DMS 273 treated with DMSO at 0.1 percent for 48 hours (cell line): ENCODE measurements around the gene PLAAT3.
"Not testable (repeated sequence)": the region's sequence is repeated elsewhere in the genome, so short reads cannot be mapped to it uniquely, and the experiment has no call there.

ENCODE experiments used
- DNase-seq: peaks from one replicate; lab custom pipeline; 2025; lab: John Stamatoyannopoulos, UW

The PLAAT3 gene

GRCh38 chr11:63614136-63614671 lies at the start of gene PLAAT3:
Gene PLAAT3 (minus strand): TSS chr11:63614433. CDS start chr11:63614014, 419 bp downstream.
- DNase-seq, result peak; percentile 23

GRCh38 chr11:63663809-63664208 lies 49.6 kb upstream of the PLAAT3 start:
- DNase-seq, result no peak

- no peak for DNase-seq
Measured at GRCh38 chr11:63660972-63661371, 46.7 kb upstream of the PLAAT3 start.

DNA sequence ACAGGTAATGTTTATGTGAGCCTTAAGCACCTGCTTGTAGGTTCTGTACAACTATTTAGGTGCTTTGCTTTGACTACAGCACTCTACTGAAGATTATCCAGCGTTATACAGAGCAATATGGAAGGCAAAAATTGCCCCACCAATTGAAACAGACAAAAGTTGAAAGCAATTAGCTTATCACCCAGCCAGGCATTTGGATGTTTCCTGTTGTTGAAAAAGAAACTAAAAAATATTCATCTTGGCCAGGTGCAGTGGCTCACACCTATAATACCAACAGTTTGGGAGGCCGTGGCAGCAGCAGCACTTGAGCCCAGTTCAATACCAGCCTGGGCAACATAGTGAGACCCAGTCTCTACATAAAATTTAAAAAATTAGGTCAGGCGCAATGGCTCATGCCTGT lies 38.4 kb upstream of the PLAAT3 start:
- DNase-seq, result no peak

DNA sequence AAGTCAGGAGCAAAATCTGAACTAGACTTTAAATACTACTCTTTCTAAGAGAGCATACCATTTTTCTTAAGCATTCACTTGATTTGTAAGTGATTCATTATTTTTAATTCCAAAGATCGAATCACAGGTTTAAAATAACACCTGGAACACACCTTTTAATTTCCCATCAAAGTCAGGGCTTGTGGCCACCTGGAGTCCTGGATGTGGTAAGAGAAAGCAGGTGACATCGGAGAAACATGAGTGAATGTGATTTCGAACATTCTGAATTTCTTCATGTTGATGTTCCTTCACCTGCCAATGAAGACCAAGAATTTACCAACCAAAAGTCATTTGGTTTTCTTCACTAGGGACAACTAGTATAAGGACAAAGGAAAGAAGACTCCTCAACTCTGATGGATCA lies 29.0 kb upstream of the PLAAT3 start:
- DNase-seq, result no peak

- DNase-seq, result no peak
Measured at GRCh38 chr11:63641727-63642126, 27.5 kb upstream of the PLAAT3 start.

DNA sequence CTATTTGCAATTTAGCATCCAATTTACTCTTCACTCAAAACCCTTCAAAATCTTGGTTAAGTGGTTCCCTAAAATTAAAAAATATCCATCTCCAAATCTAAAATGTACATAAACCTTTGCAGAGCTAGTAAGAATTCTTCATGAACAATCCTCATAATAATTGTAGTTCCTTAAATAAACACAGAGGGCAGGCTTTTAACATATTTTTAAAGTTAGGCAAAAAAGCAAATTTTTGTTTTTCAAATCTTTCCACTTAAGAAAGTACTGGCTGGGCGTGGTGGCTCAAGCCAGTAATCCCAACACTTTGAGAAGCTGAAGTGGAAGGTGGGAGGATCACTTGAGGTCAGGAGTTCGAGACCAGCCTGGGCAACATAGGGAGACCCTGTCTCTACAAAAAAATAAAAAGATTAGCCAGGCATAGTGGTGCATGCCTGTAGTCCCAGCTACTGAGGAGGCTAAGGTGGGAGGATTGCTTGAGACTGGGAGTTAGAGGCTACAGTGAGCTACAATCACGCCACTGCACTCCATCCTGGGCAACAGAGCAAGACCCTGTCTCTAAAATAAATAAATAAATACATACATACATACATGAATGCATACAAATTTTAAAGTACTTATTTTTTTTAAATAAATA lies 25.1 kb upstream of the PLAAT3 start:
- no peak for DNase-seq

DNA sequence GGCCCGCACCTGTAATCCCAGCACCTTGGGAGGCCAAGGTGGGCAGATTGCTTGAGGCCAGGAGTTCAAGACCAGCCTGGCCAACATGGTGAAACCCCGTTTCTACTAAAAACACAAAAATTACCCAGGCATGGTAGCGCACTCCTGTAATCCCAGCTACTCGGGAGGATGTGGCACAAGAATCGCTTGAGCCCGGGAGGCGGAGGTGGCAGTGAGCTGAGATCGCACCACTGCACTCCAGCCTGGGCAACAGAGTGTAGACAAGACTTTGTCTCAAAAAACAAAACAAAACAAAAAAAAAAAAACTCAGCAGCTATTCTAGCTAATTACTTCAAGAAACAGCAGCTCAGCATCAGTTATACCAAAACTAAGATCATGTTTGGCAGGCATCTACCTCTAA lies 24.2 kb upstream of the PLAAT3 start:
- not testable (repeated sequence) for DNase-seq

DNA sequence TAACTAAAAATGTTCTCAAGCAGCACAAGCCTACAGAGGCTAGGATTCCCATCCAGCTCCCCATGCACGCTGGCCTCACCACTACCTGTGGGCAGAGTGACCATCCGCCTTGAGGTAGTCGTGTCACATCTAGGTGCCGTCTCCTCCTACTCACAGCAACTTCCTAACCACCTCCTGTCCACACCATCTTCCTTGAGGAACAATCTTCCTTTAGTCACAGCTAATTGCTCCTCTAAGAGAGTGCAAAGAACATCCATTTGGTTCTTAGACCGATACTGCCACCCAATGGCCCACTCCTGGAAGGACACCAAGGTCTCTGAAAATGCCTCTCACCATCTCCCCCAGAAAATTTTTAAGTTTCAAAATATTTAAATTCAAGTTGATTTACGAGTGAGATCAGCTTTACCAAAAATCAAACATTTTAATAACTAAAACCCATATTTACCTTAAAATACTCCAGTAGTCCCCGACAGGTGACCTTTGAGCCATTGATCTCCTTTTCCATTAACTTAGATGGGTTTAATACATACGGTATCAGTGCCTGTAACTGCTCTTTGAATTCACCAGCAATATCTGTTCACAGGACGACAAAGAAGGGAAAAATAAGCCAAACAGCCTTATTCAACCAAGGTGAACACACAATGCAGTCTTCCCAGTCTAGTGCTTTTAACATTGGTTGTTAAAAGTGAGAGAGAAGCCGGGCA lies 21.7 kb upstream of the PLAAT3 start:
- no peak for DNase-seq

DNA sequence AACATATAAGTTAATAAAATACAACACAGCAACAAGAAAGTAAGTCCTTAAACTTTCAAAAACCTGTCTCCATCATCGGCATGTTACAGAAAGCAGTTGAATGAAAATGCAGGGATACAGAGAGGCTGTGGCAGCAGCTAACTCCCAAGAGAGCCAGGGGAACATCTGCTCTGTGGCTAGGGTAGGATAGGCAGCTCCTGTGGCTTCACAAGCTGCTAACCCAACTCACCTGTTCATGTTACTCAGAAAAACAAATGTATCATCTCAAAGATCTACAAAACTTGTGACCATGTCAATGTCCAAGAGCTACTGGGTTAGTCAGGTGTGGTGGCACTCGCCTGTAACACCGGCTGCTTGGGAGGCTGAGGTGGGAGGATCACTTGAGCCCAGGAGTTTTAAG lies 15.2 kb upstream of the PLAAT3 start:
- no peak for DNase-seq

DNA sequence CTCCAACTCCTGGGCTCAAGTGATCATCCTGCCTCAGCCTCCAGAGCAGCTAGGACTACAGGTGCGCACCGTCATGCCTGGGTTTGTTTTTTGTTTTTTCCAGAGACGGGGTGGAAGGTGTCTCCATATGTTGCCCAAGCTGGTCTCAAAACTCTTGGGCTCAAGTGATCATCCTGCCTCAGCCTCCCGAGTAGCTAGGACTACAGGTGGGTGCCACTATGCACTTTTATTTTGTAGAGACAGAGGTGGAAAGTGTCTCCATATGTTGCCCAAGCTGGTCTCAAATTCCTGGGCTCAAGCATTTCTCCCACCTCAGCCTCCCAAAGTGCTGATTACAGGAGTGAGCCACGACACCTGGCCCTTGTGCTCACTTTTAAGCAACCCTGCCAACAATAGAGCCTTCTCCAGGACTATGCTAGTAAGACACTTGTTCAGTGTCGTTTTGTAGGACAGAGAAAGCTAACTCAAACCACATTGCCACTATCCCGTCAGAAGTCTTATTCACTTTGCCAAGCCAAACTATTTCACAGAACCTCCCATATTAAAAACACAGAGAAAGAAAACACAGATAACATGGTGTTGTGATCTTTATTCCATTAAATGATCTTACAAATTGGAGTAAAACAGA lies 9.4 kb upstream of the PLAAT3 start:
- no peak for DNase-seq

DNA sequence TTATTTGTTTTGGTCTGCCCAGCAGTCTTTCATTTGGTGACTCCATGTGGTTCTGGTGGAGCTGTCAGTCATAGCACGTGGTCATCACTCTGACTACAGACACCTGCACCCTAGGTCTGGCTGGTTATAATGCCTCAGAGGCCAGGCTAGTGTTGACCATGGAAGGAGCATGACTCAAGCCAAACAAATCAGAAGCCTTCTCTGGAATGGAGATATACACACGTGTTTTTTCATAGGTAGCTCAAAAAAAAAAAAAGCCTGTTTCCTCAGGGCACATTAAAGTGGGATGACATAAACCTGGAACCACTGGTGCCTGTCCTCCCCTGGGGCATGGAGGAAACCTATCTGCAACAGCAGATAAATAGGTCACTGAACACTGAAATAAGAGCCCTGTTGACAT lies 8.1 kb upstream of the PLAAT3 start:
- no peak for DNase-seq

DNA sequence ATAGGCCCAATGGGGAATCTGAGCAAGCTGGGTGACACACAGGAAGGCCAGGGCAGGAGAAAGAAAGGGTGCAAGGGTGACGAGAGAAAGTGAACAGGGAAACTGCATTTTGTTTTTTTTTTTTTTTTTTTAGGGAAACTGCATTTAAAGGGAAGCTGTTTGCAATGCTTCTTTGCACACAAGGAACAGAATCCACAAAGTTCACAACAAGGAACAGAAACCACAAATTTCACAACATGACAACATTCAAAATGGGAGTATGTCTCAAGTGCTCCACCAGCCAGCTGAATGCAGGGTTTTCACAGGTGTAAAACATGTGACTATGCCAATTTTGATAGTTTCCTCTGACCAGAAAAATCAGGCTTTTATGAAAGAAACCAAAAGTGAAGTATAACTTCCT lies 6.8 kb upstream of the PLAAT3 start:
- no peak for DNase-seq

DNA sequence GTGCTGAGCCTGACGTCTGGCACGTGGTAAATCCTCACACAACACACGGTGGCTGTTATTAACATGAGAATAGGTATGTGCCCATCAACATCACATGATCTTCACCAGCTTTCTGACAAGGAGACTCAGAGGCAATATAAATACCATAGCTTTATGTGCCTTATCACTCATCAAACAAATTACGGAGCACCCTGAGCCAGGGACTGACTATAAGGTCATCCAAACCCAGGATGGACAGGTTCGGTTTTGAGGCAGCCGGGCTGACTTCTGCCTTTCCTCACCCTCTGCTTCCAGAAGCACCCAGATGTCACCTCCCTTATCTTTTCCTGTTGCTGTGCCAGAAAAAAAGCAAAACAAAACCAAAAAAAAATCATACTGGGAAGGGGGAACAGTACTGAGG lies 5.7 kb upstream of the PLAAT3 start:
- no peak for DNase-seq

DNA sequence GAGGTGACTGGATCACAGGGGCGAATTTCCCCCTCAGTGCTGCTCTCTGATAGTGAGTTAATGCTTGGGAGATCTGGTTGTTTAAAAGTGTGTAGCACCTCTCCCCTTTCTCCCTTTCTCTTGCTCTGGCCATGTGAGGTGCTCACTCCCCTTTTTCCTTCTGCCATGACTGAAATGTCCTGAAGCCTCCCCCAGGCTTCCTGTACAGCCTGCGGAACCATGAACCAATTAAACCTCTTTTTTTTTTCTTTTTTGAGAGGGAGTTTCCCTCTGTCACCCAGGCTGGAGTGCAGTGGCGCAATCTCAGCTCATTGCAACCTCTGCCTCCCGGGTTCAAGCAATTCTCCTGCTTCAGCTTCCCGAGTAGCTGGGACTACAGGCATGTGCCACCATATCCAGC lies 3.5 kb upstream of the PLAAT3 start:
- DNase-seq, result not testable (repeated sequence)

- DNase-seq, result no peak
Measured at GRCh38 chr11:63616953-63617352, 2.7 kb upstream of the PLAAT3 start.

DNA sequence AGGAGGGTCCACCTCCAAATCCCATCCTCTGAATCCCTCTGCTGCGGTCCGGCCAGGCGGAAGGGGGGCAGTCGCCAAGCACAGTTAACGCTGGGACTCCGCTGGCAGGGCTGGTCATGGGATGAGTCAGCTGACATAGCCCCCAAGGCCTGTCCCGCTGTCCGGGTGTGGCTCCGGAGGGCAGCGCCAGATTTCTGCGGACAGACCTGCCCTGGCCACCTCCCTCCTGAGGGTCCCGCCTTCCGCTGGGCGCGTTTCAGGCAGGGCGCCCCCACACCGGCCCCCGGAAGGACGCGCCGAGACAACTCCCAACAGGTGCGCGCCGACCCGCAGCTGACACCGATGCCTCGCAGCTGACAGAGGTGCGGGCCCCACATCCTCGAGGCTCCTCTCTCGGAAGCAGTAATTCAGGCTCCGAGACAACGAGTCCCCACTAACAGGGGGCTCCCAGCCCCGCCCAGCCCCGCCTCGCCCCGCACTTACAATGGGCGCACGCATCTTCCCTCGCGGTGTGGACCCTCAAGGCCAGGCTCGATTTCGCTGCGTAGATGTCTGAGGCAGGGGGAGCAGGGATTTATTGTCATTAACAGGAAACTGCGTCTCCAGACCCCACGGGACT lies 607 bp downstream of the PLAAT3 start:
- no peak for DNase-seq

GRCh38 chr11:63612181-63612580 lies 2.1 kb downstream of the PLAAT3 start:
- DNase-seq, result no peak

GRCh38 chr11:63611395-63611747 lies 2.9 kb downstream of the PLAAT3 start:
- DNase-seq, result no peak

- DNase-seq, result no peak
Measured at GRCh38 chr11:63610604-63611394, 3.4 kb downstream of the PLAAT3 start.

- DNase-seq, result no peak
Measured at GRCh38 chr11:63609971-63610580, 4.2 kb downstream of the PLAAT3 start.

- DNase-seq, result no peak
Measured at GRCh38 chr11:63609536-63609935, 4.7 kb downstream of the PLAAT3 start.
